HS-27A (cell line): Measurements from ENCODE around the gene TTLL3.

Experiments
- DNase-seq: peaks from one replicate; pipeline ENCODE4 v3.0.0-alpha.2; 2012; ENCODE audit warnings: low read depth, missing footprints

The TTLL3 gene

GRCh38 chr3:9807981-9808344, 2.1 kb upstream of the TTLL3 start:
- DNase-seq = no peak

- no peak for DNase-seq
Measured at GRCh38 chr3:9808345-9809037, 1.6 kb upstream of the TTLL3 start.

- DNase-seq = no peak
Measured at GRCh38 chr3:9809239-9809614, 835 bp upstream of the TTLL3 start.

DNA sequence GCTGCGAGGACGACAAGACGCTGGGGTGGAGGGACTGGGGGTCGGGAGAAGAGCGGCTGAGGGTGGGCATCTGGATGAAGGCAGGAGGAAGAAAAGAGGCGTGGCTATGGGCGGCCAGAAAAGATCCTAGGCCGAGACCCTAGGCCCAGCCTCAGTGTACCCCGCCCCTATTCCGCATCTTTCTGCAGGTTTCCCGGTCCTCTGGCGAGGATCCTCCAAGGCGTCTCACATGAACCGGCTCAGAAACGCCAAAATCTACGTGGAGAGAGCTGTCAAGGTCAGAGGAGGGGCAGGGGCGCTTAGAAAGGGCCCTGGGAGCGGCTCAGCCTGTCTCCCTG, 340 bp downstream of the TTLL3 start:
- DNase-seq = no peak

- no peak for DNase-seq
Measured at GRCh38 chr3:9810846-9811245, 784 bp downstream of the TTLL3 start.

DNA sequence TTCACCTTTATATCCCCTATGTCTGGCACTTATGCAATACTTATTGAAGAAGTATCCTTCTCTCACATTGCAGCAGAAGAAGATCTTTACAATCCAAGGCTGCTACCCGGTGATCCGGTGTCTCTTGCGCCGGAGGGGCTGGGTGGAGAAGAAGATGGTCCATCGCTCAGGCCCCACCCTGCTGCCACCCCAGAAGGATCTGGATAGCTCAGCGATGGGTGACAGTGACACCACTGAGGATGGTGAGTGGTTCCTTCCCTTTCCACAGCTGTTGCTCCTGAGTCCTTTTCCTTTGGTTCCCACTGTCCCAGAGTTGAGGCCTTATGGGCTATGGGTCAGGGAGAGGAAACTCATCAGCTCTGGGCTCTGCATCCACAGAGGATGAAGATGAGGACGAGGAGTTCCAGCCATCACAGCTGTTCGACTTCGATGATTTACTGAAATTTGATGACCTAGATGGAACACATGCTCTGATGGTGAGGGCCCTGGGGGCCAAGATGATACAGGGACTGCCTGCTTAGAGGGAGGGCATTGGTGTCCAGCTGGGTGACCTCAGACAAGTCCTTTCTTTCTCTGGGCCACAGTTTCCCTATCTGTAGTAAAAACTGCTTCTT, 2.9 kb downstream of the TTLL3 start:
- DNase-seq = no peak

- no peak for DNase-seq
Measured at GRCh38 chr3:9815986-9816385, 5.9 kb downstream of the TTLL3 start.

- DNase-seq = no peak
Measured at GRCh38 chr3:9817436-9817835, 7.4 kb downstream of the TTLL3 start.

DNA sequence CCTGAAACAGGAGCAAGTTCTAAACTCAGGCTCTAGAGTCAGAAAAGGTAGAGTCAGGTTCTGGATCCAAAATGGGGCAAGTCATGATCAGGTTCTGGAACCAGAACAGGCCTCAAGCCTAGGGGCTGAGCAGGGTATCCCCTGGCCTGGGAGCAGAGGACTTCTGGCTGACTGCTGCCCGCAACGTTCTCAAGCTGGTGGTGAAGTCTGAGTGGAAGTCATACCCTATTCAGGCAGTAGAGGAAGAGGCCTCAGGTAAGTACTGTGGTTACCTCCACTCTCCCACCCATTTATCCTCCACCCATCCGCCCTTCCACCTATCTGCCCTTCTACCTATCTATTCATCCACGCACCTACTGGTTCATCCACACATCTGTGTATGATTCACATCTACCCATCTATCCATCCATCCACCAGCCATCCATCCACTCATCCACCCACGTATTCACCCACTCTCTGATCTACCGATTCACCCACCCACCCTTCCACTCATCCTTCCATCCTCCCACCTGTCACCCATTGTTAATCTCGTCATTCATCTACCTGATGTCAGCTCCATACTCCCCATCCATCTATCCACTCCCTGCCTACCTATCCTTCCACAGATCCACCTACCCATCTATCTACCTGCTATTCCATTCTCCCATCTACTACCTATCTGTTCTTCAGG, 8.7 kb downstream of the TTLL3 start:
- no peak for DNase-seq

DNA sequence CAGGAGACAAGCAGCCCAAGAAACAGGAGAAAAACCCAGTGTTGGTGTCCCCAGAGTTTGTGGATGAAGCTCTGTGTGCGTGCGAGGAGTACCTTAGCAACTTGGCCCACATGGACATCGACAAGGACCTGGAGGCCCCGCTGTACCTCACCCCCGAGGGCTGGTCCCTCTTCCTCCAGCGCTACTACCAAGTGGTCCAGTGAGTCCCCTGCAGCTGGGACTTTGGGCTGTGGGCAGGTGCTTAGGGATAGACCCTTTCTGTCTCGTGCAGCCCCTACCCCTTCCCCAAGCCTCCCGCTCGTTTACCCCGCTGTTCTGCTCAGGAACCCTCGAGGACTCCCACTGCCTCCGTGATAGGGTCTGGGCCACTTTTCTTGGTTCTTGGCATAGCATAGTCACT, 10.5 kb downstream of the TTLL3 start:
- DNase-seq = no peak

DNA sequence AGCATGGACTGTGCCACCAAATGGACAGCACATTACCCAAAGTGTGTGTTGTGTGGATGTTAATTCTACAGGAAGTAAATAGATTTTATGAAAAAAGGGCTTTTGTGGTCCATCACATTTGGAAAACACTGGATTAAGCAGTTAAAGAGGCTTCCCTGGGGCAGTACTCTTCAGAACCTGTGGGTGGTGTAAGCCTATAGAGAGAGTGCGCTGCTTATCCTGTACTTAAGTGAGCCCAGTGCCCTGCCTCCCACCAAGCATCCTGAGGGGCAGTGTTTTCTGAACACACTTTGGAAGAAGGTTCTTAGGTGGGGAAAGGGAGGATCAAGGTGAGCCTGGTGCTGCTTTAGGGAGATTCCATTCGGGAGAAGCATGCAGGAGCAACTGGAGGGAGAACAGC, 10.9 kb downstream of the TTLL3 start:
- no peak for DNase-seq

DNA sequence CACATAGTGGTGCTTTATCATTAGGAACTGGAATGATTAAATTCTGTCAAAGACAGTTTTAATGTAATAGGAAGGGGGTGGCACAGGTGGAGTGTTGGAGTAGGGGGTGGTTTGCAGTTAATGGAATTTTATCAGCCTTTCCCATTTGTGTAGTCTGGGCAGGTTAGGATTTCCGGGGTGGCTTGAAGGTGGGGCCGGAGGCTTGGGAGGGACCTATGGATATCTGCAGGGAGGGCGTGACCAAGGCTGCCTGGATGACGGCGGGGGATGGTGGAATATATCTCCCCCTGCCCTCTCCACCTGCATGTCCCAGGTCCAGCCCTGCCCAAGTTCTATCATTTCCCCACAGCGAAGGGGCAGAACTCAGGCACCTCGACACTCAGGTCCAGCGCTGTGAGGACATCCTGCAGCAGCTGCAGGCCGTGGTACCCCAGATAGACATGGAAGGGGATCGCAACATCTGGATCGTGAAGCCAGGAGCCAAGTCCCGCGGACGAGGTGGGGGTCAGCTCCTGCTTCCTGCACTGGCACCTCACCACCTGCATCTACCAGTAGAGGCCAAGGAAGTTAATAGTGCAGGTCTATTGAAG, 15.5 kb downstream of the TTLL3 start:
- DNase-seq = no peak

DNA sequence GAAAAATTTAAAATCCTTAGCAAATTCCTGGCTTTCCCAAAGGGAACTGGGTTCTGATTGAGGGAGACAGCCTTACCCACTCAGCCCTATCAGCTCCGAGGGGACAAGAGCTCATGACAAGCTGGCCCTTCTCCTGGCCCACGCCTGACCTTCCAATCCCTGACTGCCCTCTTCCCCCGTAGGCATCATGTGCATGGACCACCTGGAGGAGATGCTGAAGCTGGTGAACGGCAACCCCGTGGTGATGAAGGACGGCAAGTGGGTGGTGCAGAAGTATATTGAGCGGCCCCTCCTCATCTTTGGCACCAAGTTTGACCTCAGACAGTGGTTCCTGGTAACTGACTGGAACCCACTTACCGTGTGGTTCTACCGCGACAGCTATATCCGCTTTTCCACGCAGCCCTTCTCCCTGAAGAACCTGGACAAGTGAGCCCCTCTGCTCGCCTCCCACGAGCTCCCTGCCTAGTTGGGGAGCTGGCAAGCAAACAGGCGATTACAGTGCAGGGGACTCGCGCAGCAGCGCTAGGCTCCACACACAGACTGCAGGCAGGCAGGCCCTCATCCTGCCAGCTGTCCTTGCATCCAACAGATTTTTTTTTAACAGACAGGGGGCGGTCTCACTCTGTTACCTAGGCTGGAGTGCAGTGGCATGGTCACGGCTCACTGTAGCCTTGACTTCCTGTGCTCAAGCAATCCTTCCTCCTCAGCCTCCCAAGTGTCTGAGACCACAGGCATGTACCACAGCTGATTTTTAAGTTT, 16.9 kb downstream of the TTLL3 start:
- no peak for DNase-seq

- DNase-seq = no peak
Measured at GRCh38 chr3:9828801-9829755, 19.0 kb downstream of the TTLL3 start.

DNA sequence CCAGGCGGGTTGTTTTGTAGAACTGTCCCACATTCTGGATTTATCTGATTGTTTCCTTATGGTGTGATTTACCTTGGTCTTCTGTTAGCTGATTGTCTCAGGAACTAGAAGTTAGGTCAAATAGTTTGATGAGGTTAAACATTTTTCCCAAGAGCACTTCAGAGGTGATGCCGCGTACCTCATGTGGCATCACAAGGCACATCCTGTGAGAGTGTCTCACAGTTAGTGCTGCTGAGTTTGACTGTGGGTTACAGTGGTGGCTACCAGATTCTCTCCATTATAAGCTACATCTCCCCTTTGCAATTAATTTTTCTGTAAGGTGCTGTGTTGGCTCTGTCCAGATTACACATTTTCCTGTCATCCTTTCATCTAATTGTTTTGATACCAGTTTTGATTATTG, 21.2 kb downstream of the TTLL3 start:
- DNase-seq = no peak

- no peak for DNase-seq
Measured at GRCh38 chr3:9833078-9833477, 23.0 kb downstream of the TTLL3 start.

DNA sequence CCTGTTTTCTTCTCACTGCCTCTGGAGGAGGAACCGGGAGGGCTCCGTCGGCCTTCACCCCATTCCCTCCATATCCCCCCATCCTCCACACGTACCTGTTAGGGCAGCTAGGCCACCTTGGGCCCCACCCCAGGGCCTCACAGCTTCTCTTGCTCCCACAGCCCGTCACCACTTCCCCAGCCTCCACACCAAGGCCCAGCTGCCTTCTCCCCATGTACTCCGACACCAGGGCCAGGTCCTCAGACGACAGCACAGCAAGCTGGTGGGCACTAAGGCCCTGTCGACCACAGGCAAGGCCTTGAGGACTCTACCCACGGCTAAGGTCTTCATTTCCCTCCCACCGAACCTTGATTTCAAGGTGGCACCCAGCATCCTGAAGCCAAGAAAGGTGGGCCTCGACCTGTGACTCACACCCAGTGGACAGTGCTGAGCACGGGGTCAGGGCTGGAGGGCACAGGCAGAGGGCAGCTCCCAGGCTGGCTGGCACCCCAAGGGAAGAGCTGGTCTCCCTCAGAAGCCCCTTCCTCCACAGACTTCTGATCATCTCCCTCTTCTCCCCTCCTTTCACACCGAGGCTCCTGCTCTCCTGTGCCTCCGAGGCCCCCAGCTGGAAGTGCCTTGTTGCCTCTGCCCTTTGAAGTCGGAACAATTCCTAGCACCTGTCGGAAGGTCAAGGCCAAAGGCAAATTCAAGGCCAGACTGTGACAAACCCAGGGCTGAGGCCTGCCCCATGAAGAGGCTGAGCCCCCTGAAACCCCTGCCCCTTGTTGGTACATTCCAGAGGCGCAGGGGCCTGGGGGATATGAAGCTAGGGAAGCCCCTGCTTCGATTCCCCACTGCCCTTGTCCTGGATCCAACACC, 24.7 kb downstream of the TTLL3 start:
- no peak for DNase-seq

DNA sequence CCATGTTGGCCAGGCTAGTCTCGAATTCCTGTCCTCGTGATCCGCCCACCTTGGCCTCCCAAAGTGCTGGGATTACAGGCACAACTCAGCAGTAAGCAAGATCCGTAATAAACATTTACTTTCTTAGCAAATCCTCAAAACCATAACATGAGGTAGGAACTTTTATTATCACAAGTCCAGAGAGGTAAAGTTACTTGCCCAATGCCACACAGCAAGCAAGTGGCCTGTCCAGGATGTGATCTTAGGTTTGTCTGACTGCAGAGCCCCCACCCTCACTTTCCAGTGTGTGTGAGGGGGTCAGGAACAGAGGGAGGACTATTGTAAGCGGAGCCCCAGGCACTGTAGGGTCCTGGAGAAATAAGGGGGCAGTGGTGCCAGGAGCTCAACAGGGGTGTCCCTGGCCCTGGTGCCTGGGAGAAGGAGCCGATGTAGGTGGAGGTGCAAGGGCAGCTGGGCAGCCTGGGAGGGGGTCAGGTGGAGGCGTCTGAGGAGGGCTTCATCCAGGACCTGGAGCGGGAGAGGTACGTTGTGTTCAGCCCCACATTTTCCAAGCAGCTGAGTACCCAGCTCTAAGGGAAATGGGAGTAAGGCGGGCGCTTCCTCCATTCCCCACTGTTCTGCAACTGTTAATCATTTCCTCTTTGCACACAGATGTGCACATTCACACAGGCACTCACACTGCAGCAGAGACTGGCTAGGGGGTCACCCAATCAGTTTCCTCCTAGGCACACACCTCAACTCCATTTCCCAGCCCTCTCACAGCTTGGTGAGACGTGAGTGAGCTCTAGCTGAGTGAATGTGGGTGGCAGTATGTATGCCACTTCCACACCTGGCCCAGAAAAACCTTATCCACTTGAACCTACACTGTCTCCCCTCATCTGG, 27.9 kb downstream of the TTLL3 start:
- DNase-seq = no peak

GRCh38 chr3:9838856-9839255, 28.8 kb downstream of the TTLL3 start:
- DNase-seq = no peak

DNA sequence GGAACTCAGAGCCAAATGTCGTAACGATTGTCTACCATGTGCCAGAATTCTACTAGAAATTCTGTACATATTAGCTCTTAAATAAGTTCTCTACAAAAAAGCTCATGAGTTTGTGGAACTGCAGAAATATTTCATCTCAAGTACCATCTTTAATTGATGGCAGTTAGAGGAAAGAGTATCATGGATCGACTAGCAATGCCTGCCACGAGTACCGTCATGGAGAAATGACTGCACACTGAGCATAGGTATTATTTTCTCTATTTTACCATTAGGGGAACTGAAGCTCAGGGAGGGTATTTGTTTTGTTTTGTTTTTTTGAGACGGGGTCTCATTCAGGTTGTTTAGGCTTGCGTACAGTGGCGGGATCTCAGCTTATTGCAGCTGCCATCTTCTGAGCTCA, 31.0 kb downstream of the TTLL3 start:
- DNase-seq = no peak
